Tibial nerve (tissue), 4 donors: ENCODE data around the gene RCL1. TPM values are rescaled to one million over a fixed set of nuclear protein-coding genes. Genes with fewer than 3 reads are reported as not detected.

Source experiments
- DNase-seq, 2 donors: peaks; one replicate each; pipeline ENCODE4 v3.0.0-alpha.2; 2019; ENCODE audit warnings: low spot score in 2 of 2
- H3K27ac ChIP-seq, 4 donors: fragments of 200-600 bp; sonication (generic) in 3 of 4; one replicate each; pipeline ENCODE4 v1.5.1; 2017 to 2019; ENCODE audit warnings: mild to moderate bottlenecking in 1 of 4
- H3K27me3 ChIP-seq, 2 donors: fragments of 200-600 bp; sonication (generic) in 1 of 2; one replicate each; pipeline versions ENCODE4 v1.5.1 to v1.6.0; 2017 to 2019
- H3K36me3 ChIP-seq, 3 donors: fragments of 200-600 bp; sonication (generic); one replicate each; pipeline ENCODE4 v1.5.1; 2018 to 2019
- H3K4me1 ChIP-seq, 4 donors: fragments of 200-600 bp; sonication (generic) in 3 of 4; one replicate each; pipeline ENCODE4 v1.5.1; 2017 to 2019
- H3K4me3 ChIP-seq, 4 donors: fragments of 200-600 bp; sonication (generic) in 3 of 4; one replicate each; pipeline ENCODE4 v1.5.1; 2017 to 2019; ENCODE audit warnings: mild to moderate bottlenecking in 1 of 4, moderate library complexity in 1 of 4
- H3K9me3 ChIP-seq, 4 donors: fragments of 200-600 bp; sonication (generic) in 3 of 4; one replicate each; pipeline ENCODE4 v1.5.1; 2017 to 2019
- CTCF ChIP-seq, 5 experiments: fragments of 200-600 bp in 3 of 5; fragments of 450-650 bp in 2 of 5; sonication (generic) in 3 of 5; IDR thresholded peaks; one replicate each; pipeline ENCODE4 v1.5.1; 2016 to 2019; ENCODE audit warnings: antibody characterized with exemption in 5 of 5, mild to moderate bottlenecking in 3 of 5, moderate library complexity in 2 of 5
- EP300 ChIP-seq, 2 donors: sonication (generic); formaldehyde crosslinking; IDR thresholded peaks; one replicate each; pipeline ENCODE4 v1.6.1; 2017; ENCODE audit warnings: antibody characterized with exemption in 2 of 2, mild to moderate bottlenecking in 1 of 2
- POLR2A ChIP-seq, 2 donors: fragments of 450-650 bp; IDR thresholded peaks; one replicate each; pipeline ENCODE4 v1.6.1; 2017; ENCODE audit warnings: antibody characterized with exemption in 2 of 2, mild to moderate bottlenecking in 2 of 2, moderate library complexity in 2 of 2
- WGBS, 2 donors: methylation state at CpG; one replicate each; pipeline ENCODE4 v1.1.5; 2018; 5-methylcytosine and 5-hydroxymethylcytosine counted together
- total RNA-seq, 4 donors: library from RNA; depleted of rRNA; stranded (reverse); fragments of >200 nt; gene quantifications; one replicate each; pipeline ENCODE4 v1.1.0, GENCODE V29; 2016

The RCL1 gene
- total RNA-seq, 4 donors from 2014 or later: 54.8 to 85.3 (median 64.0) TPM

GRCh38 chr9:4864234-4864661 is 71.5 kb downstream of the RCL1 start:
- 95% methylated on average over 11 of the region's 11 CpGs for WGBS, 2 donors
- Histone ChIP-seq H3K4me3 (no peak overlapping the region), H3K9me3 (no peaks in the 10 kb centered on the region), H3K27me3 (no peaks in the 10 kb centered on the region), H3K4me1 (peaks cover 0 to 10% (median 0%) of the 10 kb centered on the region in 4 donors), H3K36me3 (peaks cover 0 to 39% (median 4%) of the 10 kb centered on the region in 3 donors), H3K27ac (no peak overlapping the region)
- DNase-seq: no peak
- TF ChIP-seq EP300 (IDR thresholded peaks at IDR 0.05): no peak
- TF ChIP-seq CTCF (IDR thresholded peaks at IDR 0.05): no peak
- TF ChIP-seq POLR2A (IDR thresholded peaks at IDR 0.05): no peak

GRCh38 chr9:4864698-4865097 is 72.0 kb downstream of the RCL1 start:
- Histone ChIP-seq H3K27me3 (no peaks in the 10 kb centered on the region), H3K36me3 (peaks cover 0 to 35% (median 4%) of the 10 kb centered on the region in 3 donors), H3K4me3 (no peak overlapping the region), H3K4me1 (peaks cover 0 to 10% (median 0%) of the 10 kb centered on the region in 4 donors), H3K27ac (no peak overlapping the region), H3K9me3 (no peaks in the 10 kb centered on the region)
- no peak for DNase-seq
- WGBS, 2 donors: 88 to 95% methylated on average over 6 of the region's 6 CpGs
- TF ChIP-seq POLR2A (IDR thresholded peaks at IDR 0.05) (no peak), CTCF (IDR thresholded peaks at IDR 0.05) (no peak), EP300 (IDR thresholded peaks at IDR 0.05) (no peak)

GRCh38 chr9:4865681-4866080 is 72.9 kb downstream of the RCL1 start:
- no peak for DNase-seq
- peaks cover 0 to 26% (median 0%) of the 10 kb centered on the region in 3 donors for H3K36me3 ChIP-seq
- 87% methylated on average over 7 of the region's 7 CpGs for WGBS, 2 donors
- H3K4me3 ChIP-seq: no peak overlapping the region
- peaks cover 0 to 10% (median 0%) of the 10 kb centered on the region in 4 donors for H3K4me1 ChIP-seq
- no peak overlapping the region for H3K27ac ChIP-seq
- no peaks in the 10 kb centered on the region for H3K9me3 ChIP-seq
- no peak for TF ChIP-seq POLR2A (IDR thresholded peaks at IDR 0.05)
- TF ChIP-seq CTCF (IDR thresholded peaks at IDR 0.05): no peak
- no peak for TF ChIP-seq EP300 (IDR thresholded peaks at IDR 0.05)
- H3K27me3 ChIP-seq: no peaks in the 10 kb centered on the region

- peaks cover 0 to 19% (median 0%) of the 10 kb centered on the region in 3 donors for H3K36me3 ChIP-seq
- TF ChIP-seq CTCF (IDR thresholded peaks at IDR 0.05) (no peak), EP300 (IDR thresholded peaks at IDR 0.05) (no peak), POLR2A (IDR thresholded peaks at IDR 0.05) (no peak)
- H3K4me1 ChIP-seq: peaks cover 0 to 10% (median 0%) of the 10 kb centered on the region in 4 donors
- H3K27me3 ChIP-seq: no peaks in the 10 kb centered on the region
- 91 to 98% methylated on average over 6 of the region's 6 CpGs for WGBS, 2 donors
- H3K9me3 ChIP-seq: no peaks in the 10 kb centered on the region
- H3K4me3 ChIP-seq: no peak overlapping the region
- DNase-seq: no peak
- no peak overlapping the region for H3K27ac ChIP-seq
These were observed 73.7 kb downstream of the RCL1 start for GRCh38 chr9:4866239-4866969.

DNA sequence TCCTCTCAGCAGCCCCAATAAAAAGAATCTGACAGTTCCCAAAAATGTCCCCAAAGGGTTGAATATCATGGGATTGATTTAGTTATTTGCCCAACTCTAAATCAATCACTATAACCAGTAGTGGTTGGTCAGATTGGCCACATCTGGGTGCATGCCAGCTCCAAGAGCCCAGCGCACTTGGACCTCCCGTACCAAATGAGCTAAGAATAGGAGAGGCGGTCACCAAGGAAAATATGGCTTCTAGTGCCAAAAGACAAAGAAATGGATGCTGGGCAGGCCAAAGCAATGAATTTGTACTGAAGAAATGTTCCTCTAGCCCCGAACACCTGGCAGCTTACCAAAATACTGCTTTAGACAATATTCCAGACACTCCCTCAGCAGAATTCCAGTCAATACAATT is 80.3 kb downstream of the RCL1 start:
- WGBS, 2 donors: 80 to 88% methylated on average over 4 of the region's 4 CpGs
- Histone ChIP-seq H3K4me3 (no peak overlapping the region), H3K27me3 (no peaks in the 10 kb centered on the region), H3K4me1 (no peaks in the 10 kb centered on the region), H3K36me3 (peaks cover 0 to 8% (median 0%) of the 10 kb centered on the region in 3 donors), H3K27ac (no peak overlapping the region), H3K9me3 (no peaks in the 10 kb centered on the region)
- no peak for DNase-seq
- no peak for TF ChIP-seq EP300 (IDR thresholded peaks at IDR 0.05)
- TF ChIP-seq POLR2A (IDR thresholded peaks at IDR 0.05): no peak
- no peak for TF ChIP-seq CTCF (IDR thresholded peaks at IDR 0.05)
